GM12878 (cell line): Measurements from ENCODE around the gene IL3RA. TPM values are rescaled to one million over a fixed set of nuclear protein-coding genes. Genes with fewer than 3 reads are reported as not detected.
A peak's percentile ranks its signal among the peaks of the same experiment; 100 is the strongest.

Experiments
- ATAC-seq: fragments of 200-7000 bp; cut with Tn5 transposase; 3 replicates; pipeline ENCODE4 v1.9.1; 2020; ENCODE audit warnings: mild to moderate bottlenecking, moderate library complexity
- BruUV-seq: library from RNA; stranded (reverse); fragments of 400-500 nt; replicated peaks from 2 replicates; lab custom pipeline; 2021; lab: Mats Ljungman, UMichigan
- CTCF ChIA-PET: fragments of 300-600 bp; sonication (Branson Sonifier 250); formaldehyde crosslinking; extraction: SDS; loops from one replicate; lab custom pipeline; 2021; ENCODE audit warnings: inconsistent platforms; lab: Yijun Ruan, JAX
- POLR2A ChIA-PET: fragments of 350-600 bp; formaldehyde crosslinking; extraction: SDS; loops from one replicate; lab custom pipeline; 2021; ENCODE audit warnings: inconsistent platforms; lab: Charles Lee
- RAD21 ChIA-PET: fragments of 300-600 bp; sonication (Branson Sonifier 250); formaldehyde crosslinking; loops from one replicate; lab custom pipeline; 2023; ENCODE audit warnings: antibody characterized with exemption; ENCODE audit not compliant: unreplicated experiment; lab: Charles Lee
- SMC1A ChIA-PET: fragments of 300-600 bp; sonication (Branson Sonifier 250); formaldehyde crosslinking; loops from one replicate; lab custom pipeline; 2023; ENCODE audit not compliant: unreplicated experiment, uncharacterized antibody; lab: Charles Lee
- DNase-seq: peaks from one replicate; pipeline ENCODE4 v3.0.0-alpha.2; 2011; ENCODE audit warnings: low read depth, low spot score
- FAIRE-seq: peaks from 3 replicates; lab custom pipeline; 2011; peaks lifted over from hg19 to GRCh38; lab: Jason Lieb, UNC
- H2AFZ ChIP-seq: 2 replicates; pipeline ENCODE4 v1.6.0; 2011; ENCODE audit warnings: low read depth, low read length, control low read depth; ENCODE audit not compliant: control insufficient read depth
- H3K27ac ChIP-seq: 2 replicates; pipeline ENCODE4 v1.5.1; 2011; ENCODE audit warnings: control low read depth; ENCODE audit not compliant: control insufficient read depth, insufficient read depth
- H3K27me3 ChIP-seq, 2 experiments: replicated peaks in 1 of 2; 2 replicates each; pipeline versions ENCODE4 v1.6.0 to v1.6.1; 2011; ENCODE audit warnings: low read length in 1 of 2; ENCODE audit not compliant: control insufficient read depth in 2 of 2, insufficient read depth in 2 of 2
- H3K36me3 ChIP-seq, 2 experiments: 2 replicates each; pipeline ENCODE4 v1.5.1; 2011; ENCODE audit warnings: low read length in 1 of 2; ENCODE audit not compliant: control insufficient read depth in 2 of 2, insufficient read depth in 2 of 2
- H3K4me1 ChIP-seq: 2 replicates; pipeline ENCODE4 v1.6.1; 2011; ENCODE audit warnings: mild to moderate bottlenecking, low read length, moderate library complexity, mixed read lengths; ENCODE audit not compliant: control insufficient read depth, insufficient read depth
- H3K4me2 ChIP-seq: 2 replicates; pipeline ENCODE4 v1.6.0; 2011; ENCODE audit warnings: control low read depth; ENCODE audit not compliant: control insufficient read depth, insufficient read depth
- H3K4me3 ChIP-seq: fragments of 200-600 bp; sonication (generic); 2 replicates; pipeline ENCODE4 v1.5.1; 2016
- H3K79me2 ChIP-seq: 2 replicates; pipeline ENCODE4 v1.6.0; 2011; ENCODE audit warnings: low read length; ENCODE audit not compliant: control insufficient read depth, insufficient read depth
- H3K9ac ChIP-seq: 2 replicates; pipeline ENCODE4 v1.8.0; 2011; ENCODE audit warnings: low read length, control low read depth, mixed read lengths; ENCODE audit not compliant: control insufficient read depth, insufficient read depth
- H3K9me3 ChIP-seq: replicated peaks from 3 replicates; pipeline ENCODE4 v1.5.1; 2011; ENCODE audit warnings: mild to moderate bottlenecking, low read length; ENCODE audit not compliant: control insufficient read depth, insufficient read depth
- H4K20me1 ChIP-seq: 2 replicates; pipeline ENCODE4 v1.6.0; 2011; ENCODE audit not compliant: control insufficient read depth, insufficient read depth
- BCLAF1 ChIP-seq: fragments of 450-650 bp; IDR thresholded peaks from 2 replicates; pipeline ENCODE4 v1.6.1; 2017; ENCODE audit warnings: antibody characterized with exemption, mild to moderate bottlenecking, moderate library complexity
- FOXM1 ChIP-seq: IDR thresholded peaks from 2 replicates; pipeline ENCODE4 v1.6.1; 2012; ENCODE audit warnings: low read depth, mild to moderate bottlenecking, inconsistent platforms, low read length, moderate library complexity
- GABPA ChIP-seq: IDR thresholded peaks from 2 replicates; pipeline ENCODE4 v1.6.1; 2014; ENCODE audit warnings: antibody characterized with exemption, low read depth, mild to moderate bottlenecking, inconsistent platforms
- MEF2A ChIP-seq: IDR thresholded peaks from 2 replicates; pipeline ENCODE4 v1.6.1; 2011; ENCODE audit warnings: low read depth, mild to moderate bottlenecking, low read length, moderate library complexity; ENCODE audit not compliant: insufficient read depth
- MYB ChIP-seq: fragments of 150-350 bp; IDR thresholded peaks from 2 replicates; pipeline ENCODE4 v1.6.1; 2014; ENCODE audit warnings: mild to moderate bottlenecking, low read depth, low read length, borderline replicate concordance
- NBN ChIP-seq: fragments of 450-650 bp; IDR thresholded peaks from 2 replicates; pipeline ENCODE4 v1.6.1; 2016
- NRF1 ChIP-seq: conservative IDR thresholded peaks from 2 replicates; pipeline ENCODE4 v1.6.1; 2011; ENCODE audit warnings: mild to moderate bottlenecking, low read depth, low read length, improper control_type of control experiment
- POLR2AphosphoS5 ChIP-seq: IDR thresholded peaks from 2 replicates; pipeline ENCODE4 v1.6.1; 2011; ENCODE audit warnings: mild to moderate bottlenecking, low read length, inconsistent platforms
- REST ChIP-seq: IDR thresholded peaks from 2 replicates; pipeline ENCODE4 v1.6.1; 2012; ENCODE audit warnings: mild to moderate bottlenecking, low read depth, low read length
- TBL1XR1 ChIP-seq: IDR thresholded peaks from 2 replicates; pipeline ENCODE4 v1.6.1; 2012; ENCODE audit warnings: low read depth, low read length, improper control_type of control experiment
- YY1 ChIP-seq: IDR thresholded peaks from 2 replicates; pipeline ENCODE4 v1.6.1; 2011; ENCODE audit warnings: low read depth, mild to moderate bottlenecking, low read length
- WGBS: methylation state at CpG from one replicate; pipeline ENCODE4 v1.1.6; 2016; ENCODE audit warnings: low lambda C conversion rate; ENCODE audit not compliant: insufficient replicate concordance, insufficient coverage; ENCODE audit errors: missing lambda C conversion rate; 5-methylcytosine and 5-hydroxymethylcytosine counted together
- in situ Hi-C: fragments of 300-500 bp; cut with MboI; formaldehyde crosslinking; loops from 9 replicates; pipeline ENCODE4 v1.14.3; 2018; ENCODE audit warnings: mixed read lengths
- intact Hi-C: fragments of 100-400 bp; cut with micrococcal nuclease; formaldehyde crosslinking; loops from one replicate; pipeline ENCODE4 v1.14.2; 2022; ENCODE audit not compliant: unreplicated experiment
- polyA plus RNA-seq, 11 experiments: library from polyadenylated mRNA; depleted of rRNA in 4 of 11; unstranded in 6 of 11; stranded (reverse) in 5 of 11; fragments of >200 nt; fragmentation: Nextera tagmentation in 4 of 11; fragmentation: Illumina TruSeq in 1 of 11; extraction: Ambion mirVana in 4 of 11; extraction: Trizol in 1 of 11; gene quantifications; 1 replicate in 1 of 11; 2 replicates in 10 of 11; pipeline versions ENCODE4 v1.2.1 to v1.2.3, GENCODE V29; 2011 to 2016; ENCODE audit warnings: inconsistent platforms in 2 of 11, missing spikeins in 2 of 11, low read depth in 1 of 11
- total RNA-seq, 4 experiments: library from RNA; depleted of rRNA in 3 of 4; stranded (reverse); fragments of >200 nt in 3 of 4; fragmentation: Illumina TruSeq in 1 of 4; extraction: Trizol in 1 of 4; gene quantifications; 2 replicates each; pipeline versions ENCODE4 v1.2.1 to v1.2.3, GENCODE V29; 2013 to 2021
- TF ChIP-seq, protein P1 (sequence below): fragments of 450-650 bp; IDR thresholded peaks from 2 replicates; pipeline ENCODE4 v1.6.1; 2017; ENCODE audit warnings: low read depth, mild to moderate bottlenecking, moderate library complexity
- TF ChIP-seq, protein P2 (sequence below): IDR thresholded peaks from 2 replicates; pipeline ENCODE4 v1.6.1; 2012; ENCODE audit warnings: low read depth, low read length, improper control_type of control experiment

Gene IL3RA
- total and polyA plus RNA-seq, 10 of the 15 experiments (the other 5 are each of a cell fraction or from before 2014, with no cell fraction given) = 2.1 to 31.1 (median 17.9) TPM

DNA sequence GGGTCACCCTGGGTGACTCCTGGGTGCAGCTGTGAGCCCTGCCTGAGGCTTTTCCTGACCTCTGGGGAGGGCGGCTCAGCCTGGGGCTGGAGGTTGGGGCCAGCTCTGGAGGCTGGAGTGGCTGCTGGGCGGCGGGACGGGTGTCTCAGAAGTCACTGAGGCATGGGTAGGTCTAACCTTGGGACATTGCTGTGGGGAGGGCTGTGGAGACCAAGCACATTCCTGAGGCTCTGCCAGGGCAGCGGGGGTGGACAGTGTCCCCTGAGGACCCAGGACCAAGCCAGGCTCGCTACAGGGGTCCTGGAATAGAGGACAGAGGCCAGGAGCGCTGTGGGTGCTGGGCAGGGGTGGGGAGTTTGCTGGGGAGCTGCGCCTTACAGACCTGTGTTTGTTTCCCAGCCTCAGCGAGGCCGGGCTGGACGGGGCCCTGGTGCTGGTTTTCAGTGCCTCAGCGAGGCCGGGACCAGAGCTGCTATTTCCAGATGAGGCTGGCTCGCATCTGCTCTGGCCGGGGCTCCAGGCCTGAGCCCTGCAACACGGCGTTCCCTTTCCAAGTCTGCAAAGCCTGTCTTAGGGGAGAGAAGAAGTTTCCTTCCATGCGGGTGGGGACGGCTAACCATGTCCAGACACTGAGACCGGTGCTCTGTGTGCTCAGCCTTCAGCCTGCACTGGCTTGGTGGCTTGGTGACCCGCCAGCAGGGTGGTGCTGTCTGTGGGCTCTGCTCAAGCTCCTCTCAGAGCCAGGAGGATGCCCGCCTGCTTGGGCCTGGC is 58.3 kb downstream of the IL3RA start:
- 96% methylated on average over 22 of the region's 22 CpGs for WGBS
- Histone ChIP-seq H3K27ac (no peak overlapping the region), H3K79me2 (peaks cover 51% of the 10 kb centered on the region), H2AFZ (no peak overlapping the region), H4K20me1 (peaks cover 9% of the 10 kb centered on the region; the same call in 1 of the 2 replicates), H3K27me3 (no peaks in the 10 kb centered on the region), H3K4me1 (peaks cover 3% of the 10 kb centered on the region; the same call in 1 of the 2 replicates), H3K9me3 (no peaks in the 10 kb centered on the region), H3K36me3 (peaks cover 0 to 8% of the 10 kb centered on the region in 2 experiments; a peak in 3 of 4 replicates), H3K4me3 (0 out of 2 replicates have a peak overlapping the region, but pooled peaks have one; percentile 41), H3K4me2 (peak overlapping the region; percentile 38; the same call in 1 of the 2 replicates), H3K9ac (no peak overlapping the region; the same call in 1 of the 2 replicates)
- DNase-seq = no peak
- BruUV-seq = no TSS peak
- POLR2A ChIA-PET = no interaction called here
- SMC1A ChIA-PET = no interaction called here
- CTCF ChIA-PET = no interaction called here
- no peak for ATAC-seq
- in situ Hi-C loops (no loop called here), intact Hi-C loops (no loop called here)
- no peak for FAIRE-seq
- RAD21 ChIA-PET = no interaction called here
- TF ChIP-seq POLR2AphosphoS5 = no peak
- no peak for TF ChIP-seq MEF2A
- TF ChIP-seq NBN = no peak
- TF ChIP-seq, protein P1, sequence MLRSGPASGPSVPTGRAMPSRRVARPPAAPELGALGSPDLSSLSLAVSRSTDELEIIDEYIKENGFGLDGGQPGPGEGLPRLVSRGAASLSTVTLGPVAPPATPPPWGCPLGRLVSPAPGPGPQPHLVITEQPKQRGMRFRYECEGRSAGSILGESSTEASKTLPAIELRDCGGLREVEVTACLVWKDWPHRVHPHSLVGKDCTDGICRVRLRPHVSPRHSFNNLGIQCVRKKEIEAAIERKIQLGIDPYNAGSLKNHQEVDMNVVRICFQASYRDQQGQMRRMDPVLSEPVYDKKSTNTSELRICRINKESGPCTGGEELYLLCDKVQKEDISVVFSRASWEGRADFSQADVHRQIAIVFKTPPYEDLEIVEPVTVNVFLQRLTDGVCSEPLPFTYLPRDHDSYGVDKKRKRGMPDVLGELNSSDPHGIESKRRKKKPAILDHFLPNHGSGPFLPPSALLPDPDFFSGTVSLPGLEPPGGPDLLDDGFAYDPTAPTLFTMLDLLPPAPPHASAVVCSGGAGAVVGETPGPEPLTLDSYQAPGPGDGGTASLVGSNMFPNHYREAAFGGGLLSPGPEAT = no peak
- TF ChIP-seq YY1 = no peak
- no peak for TF ChIP-seq BCLAF1
- TF ChIP-seq TBL1XR1 = no peak
- TF ChIP-seq FOXM1 = no peak
- TF ChIP-seq NRF1 = no peak
- TF ChIP-seq, protein P2, sequence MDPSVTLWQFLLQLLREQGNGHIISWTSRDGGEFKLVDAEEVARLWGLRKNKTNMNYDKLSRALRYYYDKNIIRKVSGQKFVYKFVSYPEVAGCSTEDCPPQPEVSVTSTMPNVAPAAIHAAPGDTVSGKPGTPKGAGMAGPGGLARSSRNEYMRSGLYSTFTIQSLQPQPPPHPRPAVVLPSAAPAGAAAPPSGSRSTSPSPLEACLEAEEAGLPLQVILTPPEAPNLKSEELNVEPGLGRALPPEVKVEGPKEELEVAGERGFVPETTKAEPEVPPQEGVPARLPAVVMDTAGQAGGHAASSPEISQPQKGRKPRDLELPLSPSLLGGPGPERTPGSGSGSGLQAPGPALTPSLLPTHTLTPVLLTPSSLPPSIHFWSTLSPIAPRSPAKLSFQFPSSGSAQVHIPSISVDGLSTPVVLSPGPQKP = no peak
- TF ChIP-seq REST = no peak
- TF ChIP-seq GABPA = no peak
- TF ChIP-seq MYB = no peak
